T-helper 2 cell treated with Interferon-gamma antibody and Interleukin-4, amounts not matched to agents 5 μg/mL and 100 μg/mL, for 36 hours (primary cell): ENCODE results near the gene C12orf75.

Experiments used
- DNase-seq: peaks from one replicate; pipeline ENCODE4 v3.0.0; 2021; ENCODE audit warnings: low spot score
- H3K27ac Mint-ChIP-seq: one replicate; pipeline ENCODE4 v1.8.0; 2021; ENCODE audit warnings: mild to moderate bottlenecking, mixed read lengths
- H3K27me3 Mint-ChIP-seq: one replicate; pipeline ENCODE4 v1.8.0; 2021; ENCODE audit warnings: low read depth, mixed read lengths
- H3K36me3 Mint-ChIP-seq: one replicate; pipeline ENCODE4 v1.8.0; 2021; ENCODE audit warnings: low read depth, mixed read lengths
- H3K4me1 Mint-ChIP-seq: one replicate; pipeline ENCODE4 v1.8.0; 2021; ENCODE audit warnings: low read depth, mixed read lengths
- H3K4me3 Mint-ChIP-seq: one replicate; pipeline ENCODE4 v1.8.0; 2022; ENCODE audit warnings: mild to moderate bottlenecking, moderate library complexity, mixed read lengths
- H3K9me3 Mint-ChIP-seq: one replicate; pipeline ENCODE4 v1.8.0; 2021; ENCODE audit warnings: mixed read lengths

The C12orf75 gene

GRCh38 chr12:105352052-105352451 is 21.6 kb downstream of the C12orf75 start:
- H3K4me1 Mint-ChIP-seq: peaks cover 63% of the 10 kb centered on the region
- H3K9me3 Mint-ChIP-seq: no peaks in the 10 kb centered on the region
- H3K27ac Mint-ChIP-seq: peak overlapping the region; percentile 56
- peaks cover 54% of the 10 kb centered on the region for H3K36me3 Mint-ChIP-seq
- no peak for DNase-seq
- no peaks in the 10 kb centered on the region for H3K27me3 Mint-ChIP-seq
- H3K4me3 Mint-ChIP-seq: peak overlapping the region; percentile 35

GRCh38 chr12:105352940-105353635 is 22.6 kb downstream of the C12orf75 start:
- Mint-ChIP-seq H3K9me3 (no peaks in the 10 kb centered on the region), H3K36me3 (peaks cover 56% of the 10 kb centered on the region), H3K27me3 (no peaks in the 10 kb centered on the region), H3K27ac (no peak overlapping the region), H3K4me1 (peaks cover 67% of the 10 kb centered on the region), H3K4me3 (no peak overlapping the region)
- no peak for DNase-seq

DNA sequence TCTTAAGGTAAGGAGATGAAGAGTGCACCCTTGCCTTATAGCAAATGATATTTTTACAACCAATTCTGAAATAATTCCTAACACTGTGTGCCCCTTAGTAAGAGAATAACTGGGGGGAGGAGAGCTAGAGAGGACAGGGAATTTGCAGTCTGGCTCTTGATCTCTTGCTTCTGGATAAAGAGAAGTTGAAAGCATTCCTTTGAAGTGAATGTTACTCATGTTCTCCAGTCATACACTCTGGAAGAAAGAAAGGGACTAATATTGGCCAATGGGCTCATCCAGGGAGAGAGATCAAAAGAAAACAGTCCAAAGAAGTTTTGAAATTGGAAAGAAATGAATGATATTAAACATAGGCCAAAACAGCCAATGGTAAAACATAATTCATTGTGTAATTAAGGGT is 25.3 kb downstream of the C12orf75 start:
- Mint-ChIP-seq H3K9me3 (no peaks in the 10 kb centered on the region), H3K36me3 (peaks cover 58% of the 10 kb centered on the region), H3K4me1 (peaks cover 63% of the 10 kb centered on the region), H3K27ac (peak overlapping the region; percentile 70), H3K27me3 (no peaks in the 10 kb centered on the region), H3K4me3 (no peak overlapping the region)
- no peak for DNase-seq

DNA sequence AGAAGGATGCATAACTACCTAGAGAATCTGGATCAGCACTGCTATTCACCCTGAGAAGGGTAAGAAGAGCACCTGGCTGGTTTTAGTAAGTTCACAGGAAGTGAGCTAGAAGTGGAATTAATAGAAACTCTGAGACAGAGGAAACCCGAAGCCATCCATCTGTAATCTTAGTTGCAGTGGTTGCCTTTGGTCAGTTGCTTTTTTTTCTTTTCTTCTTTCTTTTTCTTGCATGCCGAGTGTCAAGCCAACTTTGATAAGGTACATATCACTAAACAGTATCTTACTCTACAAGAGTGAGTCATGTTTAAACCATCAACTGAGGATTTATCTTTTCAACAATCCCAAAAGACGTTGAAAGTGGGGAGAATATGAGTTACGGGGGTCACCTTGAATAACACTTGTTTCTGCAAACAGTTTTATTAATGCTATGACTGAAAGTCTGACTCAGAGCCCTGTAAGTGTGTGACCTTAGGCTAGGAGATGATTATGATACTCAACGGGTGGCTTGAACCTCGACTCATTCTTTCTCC is 26.7 kb downstream of the C12orf75 start:
- peak overlapping the region; percentile 81 for H3K4me3 Mint-ChIP-seq
- no peaks in the 10 kb centered on the region for H3K9me3 Mint-ChIP-seq
- H3K36me3 Mint-ChIP-seq: peaks cover 60% of the 10 kb centered on the region
- H3K27me3 Mint-ChIP-seq: no peaks in the 10 kb centered on the region
- H3K4me1 Mint-ChIP-seq: peaks cover 57% of the 10 kb centered on the region
- peak; percentile 59 for DNase-seq
- peak overlapping the region; percentile 96 for H3K27ac Mint-ChIP-seq

DNA sequence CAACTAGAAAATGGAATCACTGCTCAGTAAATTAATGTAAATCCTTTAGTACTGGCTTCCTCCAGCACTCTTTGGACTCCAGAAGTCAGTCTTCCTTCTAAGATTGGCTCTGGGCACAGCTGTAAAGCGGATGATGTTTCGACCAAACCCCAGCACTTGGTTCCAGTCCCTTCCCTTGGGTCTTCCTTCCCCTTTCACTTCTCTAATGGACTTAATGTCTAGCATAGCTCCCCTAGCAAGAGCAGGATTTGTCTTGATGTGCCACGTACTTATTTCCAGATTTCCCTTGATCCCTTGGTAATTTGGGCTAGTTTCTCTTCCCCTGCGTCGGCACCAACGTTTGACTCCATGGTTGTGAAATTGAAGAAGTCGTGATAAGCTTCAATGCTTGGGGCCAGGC is 28.3 kb downstream of the C12orf75 start:
- Mint-ChIP-seq H3K36me3 (peaks cover 58% of the 10 kb centered on the region), H3K4me1 (peaks cover 59% of the 10 kb centered on the region), H3K4me3 (peak overlapping the region; percentile 1), H3K27ac (peak overlapping the region; percentile 11), H3K9me3 (no peaks in the 10 kb centered on the region), H3K27me3 (no peaks in the 10 kb centered on the region)
- DNase-seq: no peak

DNA sequence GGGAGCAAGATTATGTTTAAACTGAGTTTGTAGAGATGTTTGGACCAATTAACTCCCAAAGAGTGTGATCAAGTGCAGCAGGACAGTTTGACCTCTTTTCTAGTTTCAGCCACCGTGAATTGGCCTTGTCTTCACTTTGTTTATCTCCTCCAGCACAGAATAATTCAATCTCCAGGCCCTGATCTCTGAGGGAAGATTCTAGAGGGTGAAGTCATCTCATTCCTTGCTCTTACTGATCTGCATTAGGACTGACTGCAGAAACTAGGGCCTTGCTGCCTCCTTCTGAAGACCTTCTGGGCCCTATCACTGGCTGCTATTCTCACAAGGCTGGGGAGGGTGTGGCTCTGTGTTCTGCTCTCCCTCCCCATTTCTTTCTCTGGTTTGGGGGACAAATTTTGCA is 29.4 kb downstream of the C12orf75 start:
- H3K27me3 Mint-ChIP-seq: no peaks in the 10 kb centered on the region
- H3K27ac Mint-ChIP-seq: peak overlapping the region; percentile 38
- H3K4me3 Mint-ChIP-seq: no peak overlapping the region
- H3K9me3 Mint-ChIP-seq: no peaks in the 10 kb centered on the region
- no peak for DNase-seq
- peaks cover 52% of the 10 kb centered on the region for H3K36me3 Mint-ChIP-seq
- peaks cover 48% of the 10 kb centered on the region for H3K4me1 Mint-ChIP-seq

GRCh38 chr12:105363890-105364289 is 33.4 kb downstream of the C12orf75 start:
- Mint-ChIP-seq H3K27me3 (no peaks in the 10 kb centered on the region), H3K4me1 (peaks cover 33% of the 10 kb centered on the region), H3K9me3 (no peaks in the 10 kb centered on the region), H3K4me3 (no peak overlapping the region), H3K36me3 (peaks cover 61% of the 10 kb centered on the region), H3K27ac (no peak overlapping the region)
- no peak for DNase-seq

DNA sequence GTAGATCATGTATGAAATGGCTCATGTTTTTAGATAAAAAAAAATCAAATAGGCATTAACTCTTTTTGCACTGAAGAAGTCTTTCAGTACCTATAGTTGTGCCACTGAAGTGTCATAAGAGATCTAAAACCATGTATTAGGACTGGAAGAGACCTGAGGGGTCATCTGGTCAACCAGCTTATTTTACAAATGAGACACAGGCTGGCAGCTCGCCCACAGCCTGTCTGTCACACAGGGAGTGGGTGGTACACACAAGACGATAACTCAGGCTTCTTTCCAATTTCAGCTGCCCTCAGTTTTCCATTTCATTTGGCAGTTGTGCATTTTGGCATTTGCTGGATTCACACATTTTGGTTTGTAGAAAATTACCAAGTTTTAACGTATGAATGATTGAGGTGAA is 34.7 kb downstream of the C12orf75 start:
- H3K36me3 Mint-ChIP-seq: peaks cover 59% of the 10 kb centered on the region
- no peak overlapping the region for H3K4me3 Mint-ChIP-seq
- no peaks in the 10 kb centered on the region for H3K9me3 Mint-ChIP-seq
- DNase-seq: no peak
- no peaks in the 10 kb centered on the region for H3K27me3 Mint-ChIP-seq
- peaks cover 28% of the 10 kb centered on the region for H3K4me1 Mint-ChIP-seq
- no peak overlapping the region for H3K27ac Mint-ChIP-seq

DNA sequence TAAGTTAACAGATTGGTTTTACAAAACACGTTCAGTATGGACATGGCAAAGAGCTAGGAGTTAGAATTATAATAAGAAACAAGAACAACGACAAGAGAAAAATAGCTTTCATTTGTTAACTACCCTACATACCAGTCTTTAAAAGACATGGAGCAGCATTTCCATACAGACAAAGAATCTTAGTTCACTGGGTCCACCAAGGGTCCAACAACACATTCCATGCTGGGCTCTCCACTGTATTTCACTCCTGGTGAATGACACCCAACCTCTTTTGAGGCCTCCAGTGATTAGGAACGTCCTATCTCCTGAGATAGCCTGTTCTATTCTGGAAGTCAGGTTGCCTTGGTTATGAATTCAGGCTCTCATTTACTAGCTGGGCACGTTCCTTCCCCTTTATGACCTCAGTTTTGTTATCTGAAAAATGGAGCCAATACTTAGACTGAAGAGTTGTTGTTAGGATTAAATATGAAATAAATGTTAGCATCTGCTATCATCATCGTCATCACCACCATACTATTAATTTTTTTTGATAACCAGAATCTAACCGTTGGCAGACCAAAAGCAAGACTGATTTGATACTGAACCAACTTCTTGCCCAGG is 37.7 kb downstream of the C12orf75 start:
- H3K4me1 Mint-ChIP-seq: peaks cover 21% of the 10 kb centered on the region
- H3K4me3 Mint-ChIP-seq: no peak overlapping the region
- peaks cover 52% of the 10 kb centered on the region for H3K36me3 Mint-ChIP-seq
- H3K27me3 Mint-ChIP-seq: no peaks in the 10 kb centered on the region
- no peak for DNase-seq
- H3K9me3 Mint-ChIP-seq: no peaks in the 10 kb centered on the region
- H3K27ac Mint-ChIP-seq: no peak overlapping the region

DNA sequence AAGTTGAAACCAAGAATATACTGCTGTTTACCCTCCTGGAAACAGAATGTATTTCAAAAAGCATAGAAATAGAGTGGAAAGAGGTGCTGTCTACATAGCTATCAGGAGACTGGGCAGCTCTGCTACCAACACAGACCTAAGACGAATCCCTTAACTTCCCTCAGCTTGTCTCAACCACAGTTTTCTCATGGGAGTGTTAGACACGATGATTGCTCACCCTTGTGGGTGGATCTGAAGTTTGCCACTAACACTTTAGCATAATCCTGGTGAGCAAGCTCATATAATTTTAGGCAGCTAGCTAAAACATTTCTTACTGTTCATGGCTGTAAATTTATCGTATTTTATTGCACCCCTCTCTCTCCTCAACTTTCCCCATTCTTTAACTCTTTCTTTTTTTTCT is 38.5 kb downstream of the C12orf75 start:
- Mint-ChIP-seq H3K27ac (no peak overlapping the region), H3K4me1 (peaks cover 18% of the 10 kb centered on the region), H3K4me3 (no peak overlapping the region), H3K27me3 (no peaks in the 10 kb centered on the region), H3K36me3 (peaks cover 53% of the 10 kb centered on the region), H3K9me3 (no peaks in the 10 kb centered on the region)
- DNase-seq: no peak

DNA sequence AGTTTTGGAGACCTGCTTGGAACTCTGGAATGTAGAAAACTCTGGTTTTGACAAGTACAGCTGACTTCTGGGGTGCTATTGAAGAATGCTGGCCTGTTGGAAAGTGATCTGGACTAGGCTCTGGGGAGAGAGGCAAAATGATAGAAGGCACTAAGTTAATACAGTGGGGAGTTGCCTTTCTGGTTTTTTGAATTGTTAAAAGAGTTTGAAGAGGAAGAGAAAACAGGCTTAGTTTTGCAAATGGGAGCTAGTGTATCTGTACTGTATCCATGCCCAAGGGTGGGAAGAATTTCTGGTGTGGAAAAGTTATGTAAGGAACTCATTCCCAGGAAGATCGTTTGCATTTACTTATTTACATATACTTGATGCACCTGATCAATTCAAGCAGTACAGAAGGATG is 43.8 kb downstream of the C12orf75 start:
- Mint-ChIP-seq H3K27me3 (no peaks in the 10 kb centered on the region), H3K9me3 (no peaks in the 10 kb centered on the region), H3K36me3 (peaks cover 38% of the 10 kb centered on the region), H3K4me1 (peaks cover 4% of the 10 kb centered on the region), H3K27ac (no peak overlapping the region), H3K4me3 (no peak overlapping the region)
- no peak for DNase-seq

- Mint-ChIP-seq H3K4me1 (peaks cover 2% of the 10 kb centered on the region), H3K27me3 (no peaks in the 10 kb centered on the region), H3K4me3 (no peak overlapping the region), H3K27ac (no peak overlapping the region), H3K36me3 (peaks cover 18% of the 10 kb centered on the region), H3K9me3 (no peaks in the 10 kb centered on the region)
- DNase-seq: no peak
Observed at GRCh38 chr12:105377077-105377476, 46.6 kb downstream of the C12orf75 start.

DNA sequence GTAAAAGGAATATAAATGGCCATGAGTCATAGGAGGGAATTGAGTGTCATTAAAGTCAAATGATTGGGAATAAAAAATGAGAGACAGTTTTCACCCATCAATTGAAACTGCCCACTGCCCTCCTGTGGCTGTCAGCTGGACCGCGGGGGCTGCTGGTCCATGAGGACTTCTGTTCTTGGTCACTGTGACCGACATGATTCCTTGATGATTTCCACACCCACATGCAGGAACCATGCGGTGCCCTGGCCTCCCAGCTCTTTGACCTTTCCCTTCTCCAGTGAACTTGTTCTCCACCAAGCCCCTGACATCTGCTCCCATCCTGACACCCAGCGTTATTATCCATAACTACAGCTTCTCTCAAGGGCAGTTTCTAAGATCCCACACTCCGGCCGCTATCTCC is 48.4 kb downstream of the C12orf75 start:
- no peak for DNase-seq
- Mint-ChIP-seq H3K4me3 (no peak overlapping the region), H3K4me1 (no peaks in the 10 kb centered on the region), H3K27me3 (no peaks in the 10 kb centered on the region), H3K36me3 (peaks cover 10% of the 10 kb centered on the region), H3K9me3 (no peaks in the 10 kb centered on the region), H3K27ac (no peak overlapping the region)

- no peaks in the 10 kb centered on the region for H3K27me3 Mint-ChIP-seq
- H3K4me1 Mint-ChIP-seq: no peaks in the 10 kb centered on the region
- no peak overlapping the region for H3K4me3 Mint-ChIP-seq
- H3K9me3 Mint-ChIP-seq: no peaks in the 10 kb centered on the region
- no peak overlapping the region for H3K27ac Mint-ChIP-seq
- no peak for DNase-seq
- H3K36me3 Mint-ChIP-seq: no peaks in the 10 kb centered on the region
Observed at GRCh38 chr12:105382771-105383622, 52.5 kb downstream of the C12orf75 start.
